NCI-H1417 treated with DMSO at 0.1 percent for 48 hours (cell line): Measurements from ENCODE around the gene SPATA31A6.
"Not testable (repeated sequence)": the region's sequence is repeated elsewhere in the genome, so short reads cannot be mapped to it uniquely, and the experiment has no call there.

Experiments used
- DNase-seq: peaks from one replicate; lab custom pipeline; 2025; lab: John Stamatoyannopoulos, UW

SPATA31A6 gene

GRCh38 chr9:42183359-42183758 lies at the start of gene SPATA31A6:
SPATA31A6 (plus strand) TSS chr9:42183659; CDS start chr9:42183688, 29 bp downstream.
- DNase-seq: not testable (repeated sequence)

GRCh38 chr9:42160299-42160698 lies 23.2 kb upstream of the SPATA31A6 start:
- DNase-seq: not testable (repeated sequence)

- not testable (repeated sequence) for DNase-seq
Observed at GRCh38 chr9:42219861-42220260, 36.4 kb downstream of the SPATA31A6 start.

- not testable (repeated sequence) for DNase-seq
Observed at GRCh38 chr9:42223230-42223629, 39.8 kb downstream of the SPATA31A6 start.

GRCh38 chr9:42233031-42233430 lies 49.6 kb downstream of the SPATA31A6 start:
- not testable (repeated sequence) for DNase-seq

GRCh38 chr9:42234610-42235009 lies 51.2 kb downstream of the SPATA31A6 start:
- not testable (repeated sequence) for DNase-seq

- not testable (repeated sequence) for DNase-seq
Observed at GRCh38 chr9:42235352-42235991, 52.0 kb downstream of the SPATA31A6 start.

- not testable (repeated sequence) for DNase-seq
Observed at GRCh38 chr9:42236097-42236496, 52.6 kb downstream of the SPATA31A6 start.

- DNase-seq: not testable (repeated sequence)
Observed at GRCh38 chr9:42237381-42237780, 53.9 kb downstream of the SPATA31A6 start.

GRCh38 chr9:42238862-42239261 lies 55.4 kb downstream of the SPATA31A6 start:
- DNase-seq: not testable (repeated sequence)
